PFSK-1 (cell line): ENCODE measurements around the gene C1orf21.

Source experiments
- POLR2AphosphoS5 ChIP-seq: IDR thresholded peaks from 2 replicates; pipeline ENCODE4 v1.6.1; 2012; ENCODE audit warnings: low read depth, mild to moderate bottlenecking, control low read depth, low read length, moderate library complexity
- TAF1 ChIP-seq: IDR thresholded peaks from 2 replicates; pipeline ENCODE4 v1.6.1; 2012; ENCODE audit warnings: low read length, control low read depth, borderline replicate concordance; ENCODE audit not compliant: insufficient read depth
- TF ChIP-seq, protein P1 (sequence below), 2 experiments: IDR thresholded peaks; 2 replicates each; pipeline versions ENCODE4 v1.6.1 to v1.8.0; 2011 to 2012; ENCODE audit warnings: low read depth in 2 of 2, low read length in 2 of 2, control low read depth in 1 of 2, inconsistent platforms in 1 of 2, mild to moderate bottlenecking in 1 of 2, moderate library complexity in 1 of 2; ENCODE audit not compliant: insufficient read depth in 1 of 2

DNA sequence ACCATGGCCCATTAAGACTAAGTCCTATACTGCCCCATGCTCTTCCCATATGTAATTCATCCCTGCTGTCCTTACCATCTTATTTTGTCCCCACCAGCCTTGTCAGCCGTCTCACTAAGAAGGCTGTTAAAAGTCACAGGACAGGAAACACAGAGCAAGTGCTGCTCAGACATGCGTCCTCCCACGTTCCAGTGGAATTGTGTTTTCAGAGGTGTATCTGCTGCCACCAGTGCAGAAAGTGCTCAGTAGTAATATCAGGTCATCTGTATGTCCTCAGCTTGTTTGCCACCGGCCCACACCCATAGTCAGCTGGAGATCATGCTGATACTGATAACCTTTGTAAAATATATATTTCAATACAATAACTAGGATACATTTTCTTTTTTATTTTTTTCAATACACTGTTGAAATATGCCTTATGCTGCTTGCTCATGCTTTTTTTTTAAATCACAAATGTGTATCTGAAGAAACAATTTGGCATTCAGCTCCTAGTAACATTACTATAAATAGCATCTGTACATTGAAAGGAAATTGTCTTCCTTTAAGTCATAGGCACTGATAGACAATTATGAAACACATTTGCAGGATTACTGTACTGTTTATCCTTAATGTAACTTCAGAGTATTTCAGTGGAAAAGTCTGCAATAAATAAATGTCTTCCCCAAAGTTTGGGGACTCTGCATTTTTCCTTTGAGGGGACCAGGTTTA is 211.0 kb downstream of the C1orf21 start:
- no peak for TF ChIP-seq POLR2AphosphoS5
- TF ChIP-seq, protein P1, sequence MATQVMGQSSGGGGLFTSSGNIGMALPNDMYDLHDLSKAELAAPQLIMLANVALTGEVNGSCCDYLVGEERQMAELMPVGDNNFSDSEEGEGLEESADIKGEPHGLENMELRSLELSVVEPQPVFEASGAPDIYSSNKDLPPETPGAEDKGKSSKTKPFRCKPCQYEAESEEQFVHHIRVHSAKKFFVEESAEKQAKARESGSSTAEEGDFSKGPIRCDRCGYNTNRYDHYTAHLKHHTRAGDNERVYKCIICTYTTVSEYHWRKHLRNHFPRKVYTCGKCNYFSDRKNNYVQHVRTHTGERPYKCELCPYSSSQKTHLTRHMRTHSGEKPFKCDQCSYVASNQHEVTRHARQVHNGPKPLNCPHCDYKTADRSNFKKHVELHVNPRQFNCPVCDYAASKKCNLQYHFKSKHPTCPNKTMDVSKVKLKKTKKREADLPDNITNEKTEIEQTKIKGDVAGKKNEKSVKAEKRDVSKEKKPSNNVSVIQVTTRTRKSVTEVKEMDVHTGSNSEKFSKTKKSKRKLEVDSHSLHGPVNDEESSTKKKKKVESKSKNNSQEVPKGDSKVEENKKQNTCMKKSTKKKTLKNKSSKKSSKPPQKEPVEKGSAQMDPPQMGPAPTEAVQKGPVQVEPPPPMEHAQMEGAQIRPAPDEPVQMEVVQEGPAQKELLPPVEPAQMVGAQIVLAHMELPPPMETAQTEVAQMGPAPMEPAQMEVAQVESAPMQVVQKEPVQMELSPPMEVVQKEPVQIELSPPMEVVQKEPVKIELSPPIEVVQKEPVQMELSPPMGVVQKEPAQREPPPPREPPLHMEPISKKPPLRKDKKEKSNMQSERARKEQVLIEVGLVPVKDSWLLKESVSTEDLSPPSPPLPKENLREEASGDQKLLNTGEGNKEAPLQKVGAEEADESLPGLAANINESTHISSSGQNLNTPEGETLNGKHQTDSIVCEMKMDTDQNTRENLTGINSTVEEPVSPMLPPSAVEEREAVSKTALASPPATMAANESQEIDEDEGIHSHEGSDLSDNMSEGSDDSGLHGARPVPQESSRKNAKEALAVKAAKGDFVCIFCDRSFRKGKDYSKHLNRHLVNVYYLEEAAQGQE (IDR thresholded peaks at IDR 0.05; ENCODE audit: insufficient read depth in 1 of 2, low read depth in 2 of 2, low read length in 2 of 2): no peak
- TF ChIP-seq TAF1: no peak
